ENCODE results near the gene TRMT10A.

DNA sequence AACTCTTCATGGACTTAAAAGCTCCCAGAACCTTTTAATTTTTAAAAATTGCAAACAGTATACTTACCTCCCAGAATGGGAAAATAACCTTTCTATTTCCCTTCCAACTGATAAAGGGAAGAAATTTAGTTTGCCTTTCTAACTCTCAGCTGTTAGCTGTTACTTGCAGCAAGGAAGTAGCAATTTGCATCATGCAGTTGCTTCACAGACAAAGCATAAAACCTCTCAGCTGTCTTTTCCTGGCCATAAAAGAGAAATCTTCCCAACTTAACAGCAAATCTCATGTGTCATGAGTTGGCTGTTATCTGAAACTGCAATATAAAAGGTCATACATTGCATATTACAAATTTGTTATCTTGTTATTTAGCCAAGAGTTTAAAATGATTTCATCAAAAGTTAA, 34.6 kb downstream of the TRMT10A start:
- TF ChIP-seq POLR2A (IDR thresholded peaks at IDR 0.05), result no peak
- TF ChIP-seq, protein P1, sequence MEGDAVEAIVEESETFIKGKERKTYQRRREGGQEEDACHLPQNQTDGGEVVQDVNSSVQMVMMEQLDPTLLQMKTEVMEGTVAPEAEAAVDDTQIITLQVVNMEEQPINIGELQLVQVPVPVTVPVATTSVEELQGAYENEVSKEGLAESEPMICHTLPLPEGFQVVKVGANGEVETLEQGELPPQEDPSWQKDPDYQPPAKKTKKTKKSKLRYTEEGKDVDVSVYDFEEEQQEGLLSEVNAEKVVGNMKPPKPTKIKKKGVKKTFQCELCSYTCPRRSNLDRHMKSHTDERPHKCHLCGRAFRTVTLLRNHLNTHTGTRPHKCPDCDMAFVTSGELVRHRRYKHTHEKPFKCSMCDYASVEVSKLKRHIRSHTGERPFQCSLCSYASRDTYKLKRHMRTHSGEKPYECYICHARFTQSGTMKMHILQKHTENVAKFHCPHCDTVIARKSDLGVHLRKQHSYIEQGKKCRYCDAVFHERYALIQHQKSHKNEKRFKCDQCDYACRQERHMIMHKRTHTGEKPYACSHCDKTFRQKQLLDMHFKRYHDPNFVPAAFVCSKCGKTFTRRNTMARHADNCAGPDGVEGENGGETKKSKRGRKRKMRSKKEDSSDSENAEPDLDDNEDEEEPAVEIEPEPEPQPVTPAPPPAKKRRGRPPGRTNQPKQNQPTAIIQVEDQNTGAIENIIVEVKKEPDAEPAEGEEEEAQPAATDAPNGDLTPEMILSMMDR (IDR thresholded peaks at IDR 0.05), result no peak
